Mesothelial cell of epicardium (in vitro differentiated cells): ENCODE measurements around the gene TCEAL4. TPM values are rescaled to one million over a fixed set of nuclear protein-coding genes. Genes with fewer than 3 reads are reported as not detected.

Source experiments
- DNase-seq, 2 experiments: peaks; one replicate each; pipeline ENCODE4 v3.0.0; 2021; ENCODE audit warnings: low spot score in 2 of 2; ENCODE audit not compliant: unreplicated experiment in 2 of 2
- H3K27ac Mint-ChIP-seq: 2 replicates; pipeline ENCODE4 v1.8.0; 2021; ENCODE audit warnings: mixed read lengths
- H3K27me3 Mint-ChIP-seq: 2 replicates; pipeline ENCODE4 v1.8.0; 2021; ENCODE audit warnings: low read depth, mixed read lengths
- H3K36me3 Mint-ChIP-seq: 2 replicates; pipeline ENCODE4 v1.8.0; 2021; ENCODE audit warnings: mixed read lengths
- H3K4me1 Mint-ChIP-seq: 2 replicates; pipeline ENCODE4 v1.8.0; 2021; ENCODE audit warnings: mixed read lengths
- H3K4me3 Mint-ChIP-seq: 2 replicates; pipeline ENCODE4 v1.8.0; 2021; ENCODE audit warnings: mild to moderate bottlenecking, moderate library complexity, mixed read lengths
- H3K9me3 Mint-ChIP-seq: 2 replicates; pipeline ENCODE4 v1.8.0; 2021; ENCODE audit warnings: mixed read lengths
- CTCF ChIP-seq: fragments of 200-600 bp; sonication (generic); IDR thresholded peaks from one replicate; pipeline ENCODE4 v1.5.0; 2021; ENCODE audit warnings: antibody characterized with exemption; ENCODE audit not compliant: unreplicated experiment
- total RNA-seq: library from RNA; stranded (reverse); gene quantifications from 3 replicates; pipeline ENCODE4 v1.2.1, GENCODE V29; 2021

TCEAL4 gene
- total RNA-seq, 1 donor from 2014 or later = 59.8 TPM

- Mint-ChIP-seq H3K9me3 (peaks cover 8% of the 10 kb centered on the region), H3K36me3 (no peaks in the 10 kb centered on the region), H3K27ac (peak overlapping the region; percentile 91), H3K4me3 (peak overlapping the region; percentile 82), H3K27me3 (no peaks in the 10 kb centered on the region), H3K4me1 (peaks cover 5% of the 10 kb centered on the region)
- peak in 1 of 2 experiments; percentile 73 for DNase-seq
- no peak for TF ChIP-seq CTCF
Measured at GRCh38 chrX:103554687-103555424, 30.5 kb upstream of the TCEAL4 start.

- H3K27me3 Mint-ChIP-seq = peaks cover 4% of the 10 kb centered on the region
- peaks cover 5% of the 10 kb centered on the region for H3K4me1 Mint-ChIP-seq
- H3K4me3 Mint-ChIP-seq = no peak overlapping the region
- no peak for DNase-seq
- peaks cover 3% of the 10 kb centered on the region for H3K9me3 Mint-ChIP-seq
- H3K36me3 Mint-ChIP-seq = no peaks in the 10 kb centered on the region
- no peak overlapping the region for H3K27ac Mint-ChIP-seq
- no peak for TF ChIP-seq CTCF
Measured at GRCh38 chrX:103556963-103557612, 28.2 kb upstream of the TCEAL4 start.

- no peak for TF ChIP-seq CTCF
- Mint-ChIP-seq H3K27ac (no peak overlapping the region), H3K27me3 (peaks cover 4% of the 10 kb centered on the region), H3K36me3 (no peaks in the 10 kb centered on the region), H3K4me3 (no peak overlapping the region), H3K4me1 (no peaks in the 10 kb centered on the region), H3K9me3 (peaks cover 9% of the 10 kb centered on the region)
- DNase-seq = no peak
Measured at GRCh38 chrX:103560256-103560655, 25.1 kb upstream of the TCEAL4 start.

GRCh38 chrX:103562801-103563200 is 22.5 kb upstream of the TCEAL4 start:
- H3K27me3 Mint-ChIP-seq = peaks cover 4% of the 10 kb centered on the region
- no peak overlapping the region for H3K4me3 Mint-ChIP-seq
- peaks cover 6% of the 10 kb centered on the region for H3K9me3 Mint-ChIP-seq
- H3K36me3 Mint-ChIP-seq = no peaks in the 10 kb centered on the region
- no peaks in the 10 kb centered on the region for H3K4me1 Mint-ChIP-seq
- no peak for TF ChIP-seq CTCF
- no peak overlapping the region for H3K27ac Mint-ChIP-seq
- no peak for DNase-seq

GRCh38 chrX:103565197-103565596 is 20.1 kb upstream of the TCEAL4 start:
- H3K27ac Mint-ChIP-seq = no peak overlapping the region
- H3K4me3 Mint-ChIP-seq = no peak overlapping the region
- no peaks in the 10 kb centered on the region for H3K4me1 Mint-ChIP-seq
- no peak for DNase-seq
- H3K9me3 Mint-ChIP-seq = peaks cover 9% of the 10 kb centered on the region
- H3K36me3 Mint-ChIP-seq = no peaks in the 10 kb centered on the region
- TF ChIP-seq CTCF = no peak
- peaks cover 3% of the 10 kb centered on the region for H3K27me3 Mint-ChIP-seq
